Skeletal muscle tissue (tissue), 2 donors: ENCODE data around the gene RAPGEF2. TPM values are rescaled to one million over a fixed set of nuclear protein-coding genes. Genes with fewer than 3 reads are reported as not detected.

ENCODE experiments used
- small RNA-seq: library from RNA; depleted of rRNA; stranded (forward); fragments of <200 nt; gene quantifications from one replicate; pipeline ENCODE3, GENCODE V24; 2014
- total RNA-seq: library from RNA; depleted of rRNA; stranded (reverse); fragments of >200 nt; gene quantifications from one replicate; pipeline ENCODE4 v1.2.3, GENCODE V29; 2014

Gene RAPGEF2
- total RNA-seq, 1 donor from 2014 or later, result 46.4 TPM

Small RNA genes lying within 50 kb of the gene (small RNA-seq; reads per million reads assigned to genes)
- gene AC074344.1 (not detected), gene MIR3688-1 (not detected), gene RF00019 (not detected)
